Gastroesophageal sphincter (tissue), 3 donors: Measurements from ENCODE around the gene SYNGR3.

Experiments used
- POLR2A ChIP-seq, 2 donors: fragments of 450-650 bp; IDR thresholded peaks; one replicate each; pipeline ENCODE4 v1.6.1; 2017; ENCODE audit warnings: antibody characterized with exemption in 2 of 2, mild to moderate bottlenecking in 2 of 2, moderate library complexity in 1 of 2
- POLR2AphosphoS5 ChIP-seq: sonication (generic); formaldehyde crosslinking; IDR thresholded peaks from one replicate; pipeline ENCODE4 v1.6.1; 2017; ENCODE audit warnings: antibody characterized with exemption
- TF ChIP-seq, protein P1 (sequence below), 4 experiments: fragments of 200-600 bp in 2 of 4; fragments of 450-650 bp in 2 of 4; sonication (generic) in 1 of 4; IDR thresholded peaks; one replicate each; pipeline ENCODE4 v1.5.1; 2017 to 2019; ENCODE audit warnings: antibody characterized with exemption in 4 of 4, mild to moderate bottlenecking in 2 of 4, moderate library complexity in 2 of 4

DNA sequence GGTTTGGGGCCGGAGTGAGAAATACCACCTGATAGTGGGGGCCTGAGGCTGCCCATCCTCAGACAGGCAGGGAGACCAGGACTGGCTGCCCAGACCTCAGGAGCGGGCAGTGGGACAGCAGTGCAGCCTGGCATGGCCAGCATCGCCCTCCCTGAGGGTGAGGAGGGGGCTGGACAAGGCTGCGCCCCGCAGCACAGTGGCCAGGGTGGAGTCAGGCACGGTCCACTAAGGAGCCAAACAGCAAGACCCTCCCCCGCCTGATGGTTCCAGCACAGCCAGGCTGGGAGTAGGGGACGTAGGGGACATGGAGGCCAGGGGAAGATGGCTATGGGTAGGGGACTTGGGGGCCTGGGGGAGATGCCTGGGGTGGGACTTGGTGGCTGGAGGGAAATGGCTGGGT is 16.5 kb downstream of the SYNGR3 start:
- TF ChIP-seq, protein P1, sequence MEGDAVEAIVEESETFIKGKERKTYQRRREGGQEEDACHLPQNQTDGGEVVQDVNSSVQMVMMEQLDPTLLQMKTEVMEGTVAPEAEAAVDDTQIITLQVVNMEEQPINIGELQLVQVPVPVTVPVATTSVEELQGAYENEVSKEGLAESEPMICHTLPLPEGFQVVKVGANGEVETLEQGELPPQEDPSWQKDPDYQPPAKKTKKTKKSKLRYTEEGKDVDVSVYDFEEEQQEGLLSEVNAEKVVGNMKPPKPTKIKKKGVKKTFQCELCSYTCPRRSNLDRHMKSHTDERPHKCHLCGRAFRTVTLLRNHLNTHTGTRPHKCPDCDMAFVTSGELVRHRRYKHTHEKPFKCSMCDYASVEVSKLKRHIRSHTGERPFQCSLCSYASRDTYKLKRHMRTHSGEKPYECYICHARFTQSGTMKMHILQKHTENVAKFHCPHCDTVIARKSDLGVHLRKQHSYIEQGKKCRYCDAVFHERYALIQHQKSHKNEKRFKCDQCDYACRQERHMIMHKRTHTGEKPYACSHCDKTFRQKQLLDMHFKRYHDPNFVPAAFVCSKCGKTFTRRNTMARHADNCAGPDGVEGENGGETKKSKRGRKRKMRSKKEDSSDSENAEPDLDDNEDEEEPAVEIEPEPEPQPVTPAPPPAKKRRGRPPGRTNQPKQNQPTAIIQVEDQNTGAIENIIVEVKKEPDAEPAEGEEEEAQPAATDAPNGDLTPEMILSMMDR (IDR thresholded peaks at IDR 0.05), result no peak
- TF ChIP-seq POLR2AphosphoS5, result no peak
- no peak for TF ChIP-seq POLR2A (IDR thresholded peaks at IDR 0.05)
